Measurements from ENCODE around the gene CHADL.
A peak's percentile ranks its signal among the peaks of the same experiment; 100 is the strongest.

CHADL gene

GRCh38 chr22:41256254-41257253 is 15.8 kb upstream of the CHADL start:
- DNase-seq = no peak

DNA sequence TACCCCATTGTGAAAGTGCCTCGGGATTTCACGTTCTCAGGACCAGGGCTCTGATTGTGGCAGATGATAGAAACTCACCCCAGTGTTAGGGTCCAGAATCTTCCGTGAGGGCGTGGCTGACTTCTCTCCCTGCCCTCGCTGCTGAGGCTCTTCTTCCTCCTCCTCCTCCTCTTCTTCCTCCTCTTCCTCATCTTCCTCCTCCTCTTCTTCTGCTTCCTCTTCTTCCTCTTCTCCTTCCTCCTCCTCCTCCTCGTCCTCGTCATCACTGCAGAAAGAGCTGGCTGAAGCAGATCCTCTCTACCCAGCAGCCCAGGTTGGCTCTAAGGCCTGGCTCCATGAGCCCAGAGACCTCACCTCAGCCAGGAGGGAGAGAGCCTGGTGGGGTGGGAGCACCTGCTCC is 13.5 kb upstream of the CHADL start:
- DNase-seq = no peak

- no peak for DNase-seq
Observed at GRCh38 chr22:41252365-41252764, 11.6 kb upstream of the CHADL start.

- DNase-seq = no peak
Observed at GRCh38 chr22:41250127-41250526, 9.4 kb upstream of the CHADL start.

DNA sequence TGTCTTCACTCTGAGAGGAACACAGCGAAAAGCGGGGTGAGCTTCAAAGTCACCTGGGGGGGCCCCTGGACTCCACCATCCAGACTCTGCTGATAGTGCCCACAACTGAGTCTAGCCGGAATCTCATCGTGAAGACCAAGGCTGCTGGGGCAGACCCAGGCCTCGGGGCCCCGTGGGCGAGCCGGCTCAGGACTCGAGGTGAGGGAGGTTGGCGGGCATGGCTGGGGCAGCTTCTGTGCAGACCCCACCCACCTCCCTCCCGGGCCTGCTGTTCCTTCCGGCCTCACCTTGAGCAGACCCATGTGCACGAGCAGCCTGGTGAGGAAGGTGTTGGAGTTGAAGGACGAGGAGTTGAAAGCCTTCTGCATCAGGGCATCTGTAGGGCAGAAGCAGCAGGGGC is 8.7 kb upstream of the CHADL start:
- DNase-seq = no peak

- DNase-seq = no peak
Observed at GRCh38 chr22:41248758-41249157, 8.0 kb upstream of the CHADL start.

GRCh38 chr22:41248314-41248713 is 7.6 kb upstream of the CHADL start:
- no peak for DNase-seq

DNA sequence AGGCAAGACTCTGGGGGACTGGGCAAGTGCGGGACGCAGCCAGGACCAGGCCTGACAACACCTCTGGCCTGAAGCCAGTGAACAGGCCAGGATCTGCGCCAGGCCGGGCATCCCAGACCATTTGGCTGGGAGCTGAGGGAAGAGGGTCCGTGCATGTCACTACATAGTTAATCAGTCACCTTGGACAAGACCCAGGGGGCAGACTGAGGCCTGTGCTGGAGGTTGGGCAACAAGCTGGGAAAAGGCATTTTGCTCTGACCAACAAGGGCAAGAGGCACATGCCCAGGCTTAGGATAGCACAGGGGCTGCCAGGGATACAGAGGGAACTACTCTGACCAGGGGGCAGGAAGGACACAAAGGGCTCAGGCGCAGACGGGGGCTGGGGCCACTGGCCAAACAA is 7.0 kb upstream of the CHADL start:
- no peak for DNase-seq

GRCh38 chr22:41245917-41246499 is 5.3 kb upstream of the CHADL start:
- no peak for DNase-seq

DNA sequence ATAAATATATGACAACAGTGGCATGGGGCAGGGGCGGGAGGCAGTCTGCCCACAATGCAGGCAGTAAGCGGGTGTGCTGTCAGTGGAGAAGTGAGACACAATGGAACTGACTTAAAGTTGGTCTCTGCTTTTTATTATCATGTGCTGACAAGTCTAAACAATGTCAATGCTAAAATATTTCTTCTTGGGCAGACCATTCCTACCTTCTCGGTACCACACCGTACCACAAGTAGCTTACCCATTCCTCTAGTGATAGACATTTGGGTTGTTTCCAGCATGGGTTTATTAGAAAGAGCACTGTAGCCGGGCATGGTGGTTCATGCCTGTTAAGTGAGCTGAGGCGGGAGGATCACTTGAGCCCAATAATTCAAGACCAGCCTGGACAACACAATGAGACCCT is 2.6 kb upstream of the CHADL start:
- DNase-seq = no peak

GRCh38 chr22:41242396-41243117 is 1.8 kb upstream of the CHADL start:
- DNase-seq = no peak

DNA sequence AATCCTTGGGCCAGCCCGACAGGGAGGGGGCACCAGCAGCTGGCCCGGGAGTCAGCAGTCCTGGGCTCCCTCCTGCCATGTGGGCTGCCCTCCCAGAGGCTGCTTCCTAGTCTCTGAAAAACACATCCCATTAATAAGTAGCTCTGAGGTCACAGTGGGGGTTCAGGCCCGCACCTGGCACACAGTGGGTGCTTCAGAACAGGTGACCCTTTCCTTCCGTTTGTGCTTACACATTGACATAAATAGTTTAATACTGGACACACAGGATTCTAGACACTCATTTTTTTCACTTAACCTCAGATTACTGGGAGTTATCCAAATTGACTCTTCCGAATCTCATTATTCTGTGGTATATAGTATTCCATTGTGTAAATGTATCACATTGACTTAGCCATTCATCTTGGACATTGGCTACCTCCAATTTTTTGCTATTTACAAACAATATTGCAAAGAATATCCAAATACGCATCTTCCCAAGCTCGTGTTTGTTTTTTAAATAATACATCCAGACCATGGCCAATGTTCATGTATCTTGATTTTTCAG is 474 bp upstream of the CHADL start:
- DNase-seq = no peak

GRCh38 chr22:41239443-41240128 is 1.1 kb downstream of the CHADL start:
- DNase-seq = no peak

- DNase-seq = no peak
Observed at GRCh38 chr22:41238570-41239442, 1.9 kb downstream of the CHADL start.

DNA sequence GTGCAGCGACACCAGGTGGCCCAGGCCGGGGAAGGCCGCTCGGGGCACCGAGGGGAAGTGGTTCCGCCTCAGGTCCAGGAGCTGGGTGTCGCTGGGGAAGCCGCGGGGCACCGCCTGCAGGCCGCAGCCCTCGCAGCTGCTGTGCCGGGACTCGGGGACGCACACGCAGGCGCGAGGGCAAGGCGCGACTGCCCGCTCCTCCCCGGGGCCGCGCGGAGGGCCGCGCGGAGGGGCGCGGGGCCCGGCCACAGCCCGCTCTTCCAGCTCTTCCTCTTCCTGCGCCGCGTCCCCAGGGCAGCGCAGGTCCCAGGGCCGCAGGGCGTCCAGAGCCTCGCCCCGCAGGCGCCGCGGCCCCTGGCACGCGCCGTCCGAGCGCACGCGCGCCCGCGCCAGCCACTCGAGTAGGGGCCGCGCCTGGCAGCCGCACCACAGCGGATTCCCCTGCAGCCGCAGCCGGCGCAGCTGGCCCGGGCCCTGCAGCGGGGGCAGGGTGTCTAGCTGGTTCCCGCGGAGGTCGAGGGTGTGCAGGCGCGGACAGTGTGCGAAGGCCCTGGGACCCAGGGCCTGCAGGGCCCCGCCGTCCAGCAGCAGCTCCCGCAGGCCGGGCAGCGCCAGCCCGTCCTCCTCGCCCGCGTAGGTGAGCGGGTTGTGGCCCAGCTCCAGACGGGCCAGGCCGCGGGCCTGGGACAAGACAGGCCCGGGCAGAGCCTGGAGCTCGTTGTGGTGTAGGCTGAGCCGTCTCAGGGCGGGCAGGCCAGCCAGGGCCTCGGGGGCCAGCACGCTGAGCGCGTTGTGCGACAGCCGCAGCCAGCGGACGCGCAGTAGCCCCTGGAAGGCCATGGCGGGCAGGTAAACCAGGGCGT is 2.8 kb downstream of the CHADL start:
- peak; percentile 84 for DNase-seq

DNA sequence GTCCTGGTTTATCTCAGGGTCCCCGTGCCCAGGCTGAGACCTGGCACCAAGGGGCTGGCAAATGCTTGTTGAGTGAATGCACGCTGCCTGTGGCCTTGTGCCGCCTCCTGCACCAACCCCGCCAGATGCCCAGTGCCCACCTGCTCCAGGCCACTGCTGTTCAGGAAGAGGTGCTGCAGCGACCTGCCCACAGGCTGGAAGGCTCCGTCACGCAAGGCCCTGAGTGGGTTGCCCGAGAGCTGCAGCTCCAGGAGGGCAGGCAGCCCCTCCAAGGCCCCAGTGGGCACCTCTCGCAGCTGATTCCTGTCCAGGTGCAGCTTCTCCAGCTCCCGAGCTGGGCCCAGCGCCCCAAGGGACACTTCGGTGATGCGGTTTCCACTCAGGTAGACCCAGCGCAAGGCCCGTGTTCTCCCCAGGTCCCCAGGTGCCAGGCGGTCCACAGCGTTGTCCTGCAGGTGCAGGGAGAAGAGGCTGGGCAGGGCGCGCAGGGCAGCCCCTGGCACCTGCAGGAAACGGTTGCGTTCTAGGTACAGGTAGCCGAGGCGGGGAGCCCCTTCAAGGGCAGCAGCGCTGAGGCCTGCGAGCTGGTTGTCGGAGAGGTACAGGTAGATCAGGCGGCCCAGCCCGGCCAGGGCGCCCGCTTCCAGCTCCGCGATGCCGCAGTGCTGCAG is 3.6 kb downstream of the CHADL start:
- DNase-seq = no peak

- no peak for DNase-seq
Observed at GRCh38 chr22:41234815-41235695, 5.7 kb downstream of the CHADL start.

DNA sequence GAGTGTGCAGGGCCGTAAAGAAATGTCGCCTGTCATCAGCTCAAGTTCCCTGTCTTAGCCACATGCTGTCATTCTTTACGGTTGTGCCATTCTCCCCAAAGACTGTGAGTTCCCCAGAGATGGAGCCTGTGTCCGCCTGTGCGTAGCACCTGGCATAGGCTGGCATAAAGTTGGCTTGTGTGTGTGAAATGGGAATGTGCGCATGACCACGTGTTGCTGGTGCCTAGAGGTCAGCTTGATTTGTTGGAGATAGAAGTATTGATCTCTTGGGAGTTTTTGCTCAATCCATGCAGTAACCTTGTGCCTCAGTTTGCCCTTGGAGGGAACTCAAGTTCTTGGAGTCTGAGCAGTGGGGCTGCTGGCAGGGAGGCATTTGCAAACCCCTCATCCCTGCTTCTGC is 9.4 kb downstream of the CHADL start:
- no peak for DNase-seq

DNA sequence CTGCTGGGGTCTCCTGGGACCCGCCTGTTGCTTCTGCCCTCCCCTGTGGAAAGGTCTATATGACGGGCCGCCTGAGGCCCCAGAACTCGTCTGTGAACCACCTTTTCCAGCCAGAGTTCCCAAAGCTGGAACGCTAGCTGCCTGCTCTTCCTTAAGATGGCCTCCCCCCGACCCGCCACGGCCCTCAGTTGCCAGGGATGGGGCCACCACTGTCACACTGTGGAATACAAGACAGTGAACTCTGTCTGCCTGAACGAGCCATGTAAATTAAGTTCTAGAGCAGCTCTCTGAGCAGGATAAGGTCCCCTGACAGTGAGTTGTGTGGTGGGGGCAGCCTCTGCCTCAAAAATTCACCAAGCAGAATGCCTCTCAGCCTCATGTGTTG is 10.3 kb downstream of the CHADL start:
- no peak for DNase-seq

All from CD4-positive, alpha-beta T cell treated with Interleukin-17A for 1 hour (primary cell).